HFFc6 (cell line): ENCODE data around the gene IL10RA. TPM values are rescaled to one million over a fixed set of nuclear protein-coding genes. Genes with fewer than 3 reads are reported as not detected.

ENCODE experiments used
- DNase-seq: peaks from one replicate; pipeline ENCODE4 v3.0.0-alpha.2; 2018
- H3K27ac Mint-ChIP-seq: 2 replicates; pipeline ENCODE4 v1.8.0; 2020; ENCODE audit warnings: mild to moderate bottlenecking, mixed read lengths
- H3K27me3 Mint-ChIP-seq: 2 replicates; pipeline ENCODE4 v1.8.0; 2021; ENCODE audit warnings: mild to moderate bottlenecking, moderate library complexity, mixed read lengths; ENCODE audit not compliant: insufficient read depth
- H3K36me3 Mint-ChIP-seq: 2 replicates; pipeline ENCODE4 v1.8.0; 2021; ENCODE audit warnings: low read depth, mixed read lengths
- H3K4me1 Mint-ChIP-seq: 2 replicates; pipeline ENCODE4 v1.8.0; 2020; ENCODE audit warnings: low read depth, mixed read lengths
- H3K4me3 Mint-ChIP-seq: 2 replicates; pipeline ENCODE4 v1.8.0; 2020; ENCODE audit warnings: mild to moderate bottlenecking, moderate library complexity, mixed read lengths
- H3K9me3 Mint-ChIP-seq: 2 replicates; pipeline ENCODE4 v1.8.0; 2020; ENCODE audit warnings: mild to moderate bottlenecking, mixed read lengths
- CTCF ChIP-seq: fragments of 200-600 bp; sonication (generic); IDR thresholded peaks from 2 replicates; pipeline ENCODE4 v1.5.0; 2021; ENCODE audit warnings: antibody characterized with exemption, mild to moderate bottlenecking
- total RNA-seq, 6 experiments: library from RNA; stranded (reverse); fragmentation: NEBNext Ultra II Directional; extraction: Animal tissue kit (Norgen Biotek cat#: 25700); gene quantifications; 2 replicates in 1 of 6; 3 replicates in 5 of 6; pipeline ENCODE4 v1.2.3, GENCODE V29; 2021

The IL10RA gene
- total RNA-seq, 6 experiments from 2014 or later = not detected

- Mint-ChIP-seq H3K27me3 (peaks cover 46% of the 10 kb centered on the region), H3K9me3 (no peaks in the 10 kb centered on the region), H3K4me1 (peaks cover 10% of the 10 kb centered on the region), H3K4me3 (no peak overlapping the region), H3K27ac (no peak overlapping the region), H3K36me3 (no peaks in the 10 kb centered on the region)
- DNase-seq = no peak
- no peak for TF ChIP-seq CTCF
These were observed 37.1 kb upstream of the IL10RA start for GRCh38 chr11:117949062-117949461.

GRCh38 chr11:117950301-117950700 is 35.9 kb upstream of the IL10RA start:
- H3K4me1 Mint-ChIP-seq = peaks cover 10% of the 10 kb centered on the region
- no peak overlapping the region for H3K27ac Mint-ChIP-seq
- peak; percentile 1 for DNase-seq
- no peaks in the 10 kb centered on the region for H3K9me3 Mint-ChIP-seq
- TF ChIP-seq CTCF = peak; percentile 45
- peaks cover 49% of the 10 kb centered on the region for H3K27me3 Mint-ChIP-seq
- H3K36me3 Mint-ChIP-seq = no peaks in the 10 kb centered on the region
- H3K4me3 Mint-ChIP-seq = no peak overlapping the region

GRCh38 chr11:117950993-117951961 is 34.9 kb upstream of the IL10RA start:
- Mint-ChIP-seq H3K27ac (no peak overlapping the region), H3K27me3 (peaks cover 49% of the 10 kb centered on the region), H3K4me3 (no peak overlapping the region), H3K4me1 (peaks cover 7% of the 10 kb centered on the region), H3K36me3 (no peaks in the 10 kb centered on the region), H3K9me3 (no peaks in the 10 kb centered on the region)
- no peak for TF ChIP-seq CTCF
- no peak for DNase-seq

GRCh38 chr11:117953024-117953671 is 33.0 kb upstream of the IL10RA start:
- Mint-ChIP-seq H3K27me3 (peaks cover 46% of the 10 kb centered on the region), H3K27ac (no peak overlapping the region)
- no peak for DNase-seq

GRCh38 chr11:117958949-117959348 is 27.2 kb upstream of the IL10RA start:
- Mint-ChIP-seq H3K36me3 (no peaks in the 10 kb centered on the region), H3K27me3 (peaks cover 15% of the 10 kb centered on the region), H3K4me3 (no peak overlapping the region), H3K9me3 (no peaks in the 10 kb centered on the region), H3K4me1 (no peaks in the 10 kb centered on the region), H3K27ac (no peak overlapping the region)
- no peak for TF ChIP-seq CTCF
- DNase-seq = no peak

More at GRCh38 chr11:117953024-117953671, 33.0 kb upstream of the IL10RA start:
- Mint-ChIP-seq H3K4me1 (no peaks in the 10 kb centered on the region), H3K4me3 (no peak overlapping the region), H3K9me3 (no peaks in the 10 kb centered on the region), H3K36me3 (no peaks in the 10 kb centered on the region)
- TF ChIP-seq CTCF = no peak
